Forelimb muscle (tissue), 1 donor: Measurements from ENCODE around the gene AVPR1B. TPM values are rescaled to one million over a fixed set of nuclear protein-coding genes. Genes with fewer than 3 reads are reported as not detected.

Experiments
- DNase-seq: peaks from one replicate; pipeline ENCODE4 v3.0.0-alpha.2; 2013; ENCODE audit warnings: low read depth
- polyA plus RNA-seq: library from polyadenylated mRNA; unstranded; fragments of 120-200 nt; gene quantifications from one replicate; pipeline ENCODE4 v1.2.1, GENCODE V29; 2013; ENCODE audit not compliant: insufficient read length

The AVPR1B gene
- polyA plus RNA-seq, 1 donor = 0.24 TPM

DNA sequence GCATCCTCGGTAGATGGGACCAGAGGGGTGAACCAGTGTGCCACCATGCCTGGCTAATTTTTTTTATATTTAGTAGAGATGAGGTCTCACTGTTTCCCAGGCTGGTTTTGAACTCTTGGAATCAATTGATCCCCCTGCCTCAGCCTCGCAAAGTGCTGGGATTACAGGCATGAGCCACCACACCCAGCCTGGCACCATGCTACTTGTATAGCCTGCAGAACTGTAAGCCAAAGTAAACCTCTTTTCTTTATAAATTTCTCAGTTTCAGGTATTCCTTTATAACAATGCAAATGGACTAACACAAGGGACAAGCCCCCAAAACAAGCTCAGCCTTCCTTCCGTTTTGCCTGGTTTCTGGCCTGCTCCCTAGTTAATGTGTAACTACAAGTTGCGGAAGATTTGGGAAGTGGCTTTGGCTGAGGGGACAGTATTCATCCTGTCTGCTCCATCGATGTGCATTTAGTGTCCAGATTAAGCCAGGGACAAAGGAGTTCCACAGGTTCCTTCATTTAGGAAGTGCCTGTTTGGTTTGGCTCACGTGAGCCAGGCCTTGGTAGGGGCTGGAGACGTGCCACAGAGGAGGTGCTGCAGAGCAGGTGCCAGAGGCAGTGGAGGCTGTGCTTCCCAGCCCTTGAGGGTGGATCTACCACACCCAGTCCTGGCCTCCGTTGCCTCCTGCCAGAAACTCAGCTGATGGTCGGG, 4.4 kb downstream of the AVPR1B start:
- no peak for DNase-seq

GRCh38 chr1:206111271-206111927, 5.8 kb downstream of the AVPR1B start:
- DNase-seq = no peak

- DNase-seq = no peak
Observed at GRCh38 chr1:206110820-206111219, 6.4 kb downstream of the AVPR1B start.

GRCh38 chr1:206110161-206110560, 7.0 kb downstream of the AVPR1B start:
- no peak for DNase-seq

- DNase-seq = no peak
Observed at GRCh38 chr1:206109718-206110117, 7.5 kb downstream of the AVPR1B start.

DNA sequence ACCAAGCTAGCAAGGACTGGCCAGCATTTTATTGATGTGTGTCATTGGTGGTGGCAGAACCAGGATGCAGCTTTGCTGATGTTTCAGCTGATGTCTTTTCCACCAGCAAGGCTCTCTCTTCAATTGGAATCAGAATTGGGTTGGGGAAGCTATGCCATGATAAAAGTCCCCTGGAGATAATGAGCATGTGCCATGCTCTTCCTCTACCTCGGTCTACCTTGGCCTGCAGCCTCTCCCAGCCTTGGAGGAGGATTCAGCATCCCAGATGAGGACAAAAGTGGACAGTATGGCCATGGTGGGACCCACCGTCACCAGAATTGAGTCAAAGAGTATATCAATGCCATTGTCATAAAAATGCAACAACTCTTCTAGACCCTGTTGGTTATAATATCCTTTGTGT, 8.6 kb downstream of the AVPR1B start:
- no peak for DNase-seq

- no peak for DNase-seq
Observed at GRCh38 chr1:206107168-206107544, 10.0 kb downstream of the AVPR1B start.

GRCh38 chr1:206106328-206107167, 10.6 kb downstream of the AVPR1B start:
- peak; percentile 63 for DNase-seq

- no peak for DNase-seq
Observed at GRCh38 chr1:206105464-206105995, 11.7 kb downstream of the AVPR1B start.

GRCh38 chr1:206103979-206104378, 13.2 kb downstream of the AVPR1B start:
- DNase-seq = no peak

DNA sequence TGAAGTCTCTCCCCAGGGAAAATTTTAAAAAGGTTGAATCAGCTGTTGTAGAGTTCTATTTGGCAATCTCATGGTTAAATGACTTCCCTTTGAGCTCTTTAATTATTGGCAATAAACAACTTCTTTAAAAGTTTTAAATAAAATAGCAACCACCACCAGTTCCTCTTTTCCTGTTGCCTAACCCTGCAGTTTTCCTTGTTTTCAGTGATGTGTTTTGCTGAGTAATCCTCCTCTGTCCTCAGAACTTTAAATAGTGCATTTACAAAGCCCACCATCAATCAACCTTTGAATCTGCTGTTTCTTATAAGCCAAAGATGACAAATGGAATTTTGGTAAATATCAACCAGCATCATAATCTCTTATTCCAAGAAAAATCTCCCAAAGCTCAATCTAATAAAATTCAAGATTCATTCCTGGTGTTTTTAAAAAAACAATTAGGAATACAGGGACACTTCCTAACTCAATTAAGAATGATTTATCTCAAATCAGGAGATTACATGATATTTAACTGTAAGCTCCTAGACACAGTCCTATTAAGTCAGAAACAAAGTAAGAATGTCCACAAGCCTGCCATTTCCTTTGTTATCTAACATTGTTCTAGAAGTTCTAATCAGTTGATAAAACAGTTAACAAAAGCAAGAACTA, 14.8 kb downstream of the AVPR1B start:
- no peak for DNase-seq

DNA sequence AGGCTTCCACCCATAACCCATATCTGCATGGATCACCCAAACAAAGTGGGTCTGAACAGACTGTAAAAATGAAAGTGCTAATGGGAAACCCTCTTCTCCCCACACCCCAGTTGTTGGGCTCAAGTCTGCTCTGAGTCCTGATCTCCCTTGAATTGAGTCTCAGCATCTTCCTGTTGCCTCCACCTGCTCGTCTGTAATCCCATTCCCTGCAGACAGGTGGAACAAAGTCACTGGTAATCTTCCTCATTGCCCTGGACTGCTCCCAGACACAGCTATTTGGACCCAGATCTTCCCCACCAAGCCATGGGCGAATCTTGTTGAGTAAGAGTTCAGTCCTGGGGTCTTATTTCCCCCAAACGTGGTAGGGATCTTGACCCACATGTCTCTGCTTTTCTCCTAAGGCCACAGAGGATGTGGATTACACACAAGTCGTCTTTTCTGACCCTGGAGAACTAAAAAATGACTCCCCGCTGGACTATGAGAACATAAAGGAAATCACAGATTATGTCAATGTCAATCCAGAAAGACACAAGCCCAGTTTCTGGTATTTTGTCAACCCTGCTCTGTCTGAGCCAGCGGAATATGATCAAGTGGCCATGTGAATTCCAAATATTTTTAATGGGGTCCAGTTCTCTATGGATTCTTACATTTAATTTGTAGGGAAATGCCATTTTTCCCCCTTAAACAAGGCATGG, 15.7 kb downstream of the AVPR1B start:
- no peak for DNase-seq

DNA sequence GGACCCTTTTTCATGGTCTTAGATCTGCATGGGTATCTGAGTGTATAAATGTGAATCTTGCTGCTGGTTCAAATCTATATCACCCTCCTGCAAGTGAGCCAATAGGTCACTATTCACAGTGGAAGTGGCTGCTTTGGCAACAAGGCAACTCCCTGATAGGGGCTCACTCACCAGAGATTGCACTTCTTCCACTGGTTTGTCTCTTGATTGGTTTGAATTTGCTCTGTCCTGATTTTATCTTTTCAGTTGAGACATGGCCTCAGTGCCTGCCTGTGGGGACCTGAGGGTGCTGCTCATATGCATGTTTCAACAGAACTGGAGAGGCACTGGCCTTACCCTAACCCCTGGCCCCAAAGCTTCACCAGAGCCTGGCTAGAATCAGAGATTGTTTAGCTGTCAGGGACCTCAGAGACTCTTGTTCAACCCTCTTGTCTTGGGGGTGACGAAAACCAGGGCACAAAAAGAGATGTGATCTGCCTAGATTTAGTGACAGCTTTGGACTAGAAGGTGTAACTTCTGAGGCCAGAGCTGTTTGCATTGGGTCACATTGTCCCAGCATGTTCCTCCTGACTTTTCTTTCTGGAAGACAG, 16.9 kb downstream of the AVPR1B start:
- DNase-seq = no peak

- no peak for DNase-seq
Observed at GRCh38 chr1:206098242-206098919, 18.8 kb downstream of the AVPR1B start.

DNA sequence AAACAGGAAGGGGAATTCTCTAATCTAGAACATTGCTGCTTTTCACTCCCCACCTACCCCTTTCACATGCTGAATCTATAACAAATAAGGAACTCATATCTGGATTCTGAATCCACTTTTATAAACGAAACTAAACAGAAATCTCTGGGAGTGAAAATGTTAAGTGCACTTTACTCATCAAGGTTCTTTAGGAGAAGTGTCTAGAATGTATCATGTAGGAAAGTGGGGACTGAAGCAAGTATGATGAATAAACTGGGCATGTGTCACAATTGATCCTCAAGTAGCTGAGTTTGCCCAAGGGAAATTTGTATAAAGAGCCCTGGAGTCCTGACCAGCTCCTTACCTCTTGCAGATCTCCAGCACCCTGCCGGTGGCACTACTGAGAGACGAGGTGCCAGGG, 19.8 kb downstream of the AVPR1B start:
- DNase-seq = no peak

GRCh38 chr1:206094024-206094423, 23.2 kb downstream of the AVPR1B start:
- no peak for DNase-seq

- no peak for DNase-seq
Observed at GRCh38 chr1:206089341-206089740, 27.8 kb downstream of the AVPR1B start.

- no peak for DNase-seq
Observed at GRCh38 chr1:206087091-206087490, 30.1 kb downstream of the AVPR1B start.

GRCh38 chr1:206083750-206084149, 33.4 kb downstream of the AVPR1B start:
- DNase-seq = no peak
